K562 (cell line): ENCODE measurements around the gene FGF11. TPM values are rescaled to one million over a fixed set of nuclear protein-coding genes. Genes with fewer than 3 reads are reported as not detected.

Experiments
- BCL6 ChIP-seq: fragments of 250-450 bp; sonication (Bioruptor Pico); IDR thresholded peaks from 2 replicates; pipeline ENCODE4 v1.4.0; 2020
- CCAR2 ChIP-seq: fragments of 200-400 bp; formaldehyde crosslinking; IDR thresholded peaks from 2 replicates; pipeline ENCODE4 v1.6.1; 2017; ENCODE audit warnings: mild to moderate bottlenecking, low read depth, low read length
- FOXK1 ChIP-seq: sonication (generic); formaldehyde crosslinking; IDR thresholded peaks from 2 replicates; pipeline ENCODE4 v1.8.0; 2022; ENCODE audit warnings: missing genetic modification reagents, mild to moderate bottlenecking, borderline replicate concordance
- HMG20A ChIP-seq: fragments of 450-650 bp; formaldehyde crosslinking; conservative IDR thresholded peaks from 2 replicates; pipeline ENCODE4 v1.4.0; 2020; ENCODE audit warnings: mild to moderate bottlenecking, mixed read lengths
- KDM2B ChIP-seq: fragments of 250-450 bp; sonication (Bioruptor Pico); IDR thresholded peaks from 2 replicates; pipeline ENCODE4 v1.8.0; 2021; ENCODE audit warnings: mild to moderate bottlenecking, moderate library complexity
- L3MBTL2 ChIP-seq: fragments of 450-650 bp; IDR thresholded peaks from 2 replicates; pipeline ENCODE4 v1.6.1; 2016; ENCODE audit warnings: mild to moderate bottlenecking, moderate library complexity
- MTA3 ChIP-seq: fragments of 450-650 bp; formaldehyde crosslinking; IDR thresholded peaks from 2 replicates; pipeline ENCODE4 v1.6.1; 2017; ENCODE audit warnings: mild to moderate bottlenecking, borderline replicate concordance
- MXI1 ChIP-seq: IDR thresholded peaks from 2 replicates; pipeline ENCODE4 v1.6.1; 2011; ENCODE audit warnings: low read depth, mild to moderate bottlenecking, improper control_type of control experiment, low read length
- PPARD ChIP-seq: fragments of 250-450 bp; sonication (Bioruptor Pico); IDR thresholded peaks from 2 replicates; pipeline ENCODE4 v1.8.0; 2022; ENCODE audit warnings: inconsistent platforms, mild to moderate bottlenecking, moderate library complexity
- SAFB ChIP-seq: fragments of 200-400 bp; formaldehyde crosslinking; IDR thresholded peaks from 2 replicates; pipeline ENCODE4 v1.6.1; 2017; ENCODE audit warnings: low read depth, low read length, borderline replicate concordance
- SUPT5H ChIP-seq: fragments of 450-650 bp; IDR thresholded peaks from 2 replicates; pipeline ENCODE4 v1.6.1; 2016
- ZNF57 ChIP-seq: fragments of 450-650 bp; formaldehyde crosslinking; IDR thresholded peaks from 2 replicates; pipeline ENCODE4 v1.4.0; 2020; ENCODE audit warnings: mild to moderate bottlenecking, moderate library complexity
- ZNF76 ChIP-seq: fragments of 250-450 bp; sonication (Bioruptor Pico); IDR thresholded peaks from 2 replicates; pipeline ENCODE4 v1.4.0; 2020; ENCODE audit warnings: mild to moderate bottlenecking, moderate library complexity, borderline replicate concordance
- polyA plus RNA-seq, 8 experiments: library from polyadenylated mRNA; depleted of rRNA in 4 of 8; stranded (reverse) in 5 of 8; unstranded in 3 of 8; fragments of >200 nt; fragmentation: Nextera tagmentation in 2 of 8; fragmentation: Illumina TruSeq in 1 of 8; extraction: Ambion mirVana in 2 of 8; extraction: Trizol in 1 of 8; gene quantifications; 2 replicates each; pipeline versions ENCODE4 v1.2.1 to v1.2.3, GENCODE V29; 2011 to 2014; ENCODE audit warnings: inconsistent platforms in 1 of 8, missing spikeins in 1 of 8
- total RNA-seq, 7 experiments: library from RNA; depleted of rRNA in 6 of 7; stranded (reverse); fragments of >200 nt in 6 of 7; fragmentation: Illumina TruSeq in 2 of 7; extraction: Trizol in 2 of 7; gene quantifications; 2 replicates each; pipeline versions ENCODE4 v1.2.1 to v1.2.3, GENCODE V29; 2011 to 2021; ENCODE audit warnings: low replicate concordance in 1 of 7
- TF ChIP-seq, protein P1 (sequence below): fragments of 450-650 bp; IDR thresholded peaks from 2 replicates; pipeline ENCODE4 v1.6.1; 2016; ENCODE audit warnings: mild to moderate bottlenecking, moderate library complexity

FGF11 gene
- total and polyA plus RNA-seq, 9 of the 15 experiments (the other 6 are each of a cell fraction or from before 2014, with no cell fraction given), result 1.2 to 7.5 (median 3.0) TPM

DNA sequence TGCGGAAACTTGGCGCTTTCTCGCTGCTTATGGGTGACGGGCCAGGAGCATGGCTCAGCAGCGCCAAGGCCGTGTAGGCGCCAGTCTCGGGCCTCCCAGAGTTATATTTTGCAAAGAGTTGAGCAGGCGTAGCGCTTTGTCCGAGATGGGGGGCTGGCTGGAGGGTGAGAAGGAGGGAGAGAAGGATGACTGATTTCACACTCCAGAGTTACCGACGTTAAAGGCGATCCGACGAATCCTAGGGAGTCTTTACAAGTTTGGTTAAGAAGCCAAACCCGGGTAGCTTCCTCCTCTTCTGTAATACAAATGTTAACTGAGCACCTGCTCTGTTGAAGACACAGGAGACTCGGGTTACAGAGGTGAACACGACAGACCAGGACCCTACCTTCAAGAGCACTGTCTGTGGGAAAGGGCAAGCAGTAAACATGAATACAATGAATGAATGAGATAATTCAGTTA, 45.6 kb downstream of the FGF11 start (continued):
- TF ChIP-seq, protein P1, sequence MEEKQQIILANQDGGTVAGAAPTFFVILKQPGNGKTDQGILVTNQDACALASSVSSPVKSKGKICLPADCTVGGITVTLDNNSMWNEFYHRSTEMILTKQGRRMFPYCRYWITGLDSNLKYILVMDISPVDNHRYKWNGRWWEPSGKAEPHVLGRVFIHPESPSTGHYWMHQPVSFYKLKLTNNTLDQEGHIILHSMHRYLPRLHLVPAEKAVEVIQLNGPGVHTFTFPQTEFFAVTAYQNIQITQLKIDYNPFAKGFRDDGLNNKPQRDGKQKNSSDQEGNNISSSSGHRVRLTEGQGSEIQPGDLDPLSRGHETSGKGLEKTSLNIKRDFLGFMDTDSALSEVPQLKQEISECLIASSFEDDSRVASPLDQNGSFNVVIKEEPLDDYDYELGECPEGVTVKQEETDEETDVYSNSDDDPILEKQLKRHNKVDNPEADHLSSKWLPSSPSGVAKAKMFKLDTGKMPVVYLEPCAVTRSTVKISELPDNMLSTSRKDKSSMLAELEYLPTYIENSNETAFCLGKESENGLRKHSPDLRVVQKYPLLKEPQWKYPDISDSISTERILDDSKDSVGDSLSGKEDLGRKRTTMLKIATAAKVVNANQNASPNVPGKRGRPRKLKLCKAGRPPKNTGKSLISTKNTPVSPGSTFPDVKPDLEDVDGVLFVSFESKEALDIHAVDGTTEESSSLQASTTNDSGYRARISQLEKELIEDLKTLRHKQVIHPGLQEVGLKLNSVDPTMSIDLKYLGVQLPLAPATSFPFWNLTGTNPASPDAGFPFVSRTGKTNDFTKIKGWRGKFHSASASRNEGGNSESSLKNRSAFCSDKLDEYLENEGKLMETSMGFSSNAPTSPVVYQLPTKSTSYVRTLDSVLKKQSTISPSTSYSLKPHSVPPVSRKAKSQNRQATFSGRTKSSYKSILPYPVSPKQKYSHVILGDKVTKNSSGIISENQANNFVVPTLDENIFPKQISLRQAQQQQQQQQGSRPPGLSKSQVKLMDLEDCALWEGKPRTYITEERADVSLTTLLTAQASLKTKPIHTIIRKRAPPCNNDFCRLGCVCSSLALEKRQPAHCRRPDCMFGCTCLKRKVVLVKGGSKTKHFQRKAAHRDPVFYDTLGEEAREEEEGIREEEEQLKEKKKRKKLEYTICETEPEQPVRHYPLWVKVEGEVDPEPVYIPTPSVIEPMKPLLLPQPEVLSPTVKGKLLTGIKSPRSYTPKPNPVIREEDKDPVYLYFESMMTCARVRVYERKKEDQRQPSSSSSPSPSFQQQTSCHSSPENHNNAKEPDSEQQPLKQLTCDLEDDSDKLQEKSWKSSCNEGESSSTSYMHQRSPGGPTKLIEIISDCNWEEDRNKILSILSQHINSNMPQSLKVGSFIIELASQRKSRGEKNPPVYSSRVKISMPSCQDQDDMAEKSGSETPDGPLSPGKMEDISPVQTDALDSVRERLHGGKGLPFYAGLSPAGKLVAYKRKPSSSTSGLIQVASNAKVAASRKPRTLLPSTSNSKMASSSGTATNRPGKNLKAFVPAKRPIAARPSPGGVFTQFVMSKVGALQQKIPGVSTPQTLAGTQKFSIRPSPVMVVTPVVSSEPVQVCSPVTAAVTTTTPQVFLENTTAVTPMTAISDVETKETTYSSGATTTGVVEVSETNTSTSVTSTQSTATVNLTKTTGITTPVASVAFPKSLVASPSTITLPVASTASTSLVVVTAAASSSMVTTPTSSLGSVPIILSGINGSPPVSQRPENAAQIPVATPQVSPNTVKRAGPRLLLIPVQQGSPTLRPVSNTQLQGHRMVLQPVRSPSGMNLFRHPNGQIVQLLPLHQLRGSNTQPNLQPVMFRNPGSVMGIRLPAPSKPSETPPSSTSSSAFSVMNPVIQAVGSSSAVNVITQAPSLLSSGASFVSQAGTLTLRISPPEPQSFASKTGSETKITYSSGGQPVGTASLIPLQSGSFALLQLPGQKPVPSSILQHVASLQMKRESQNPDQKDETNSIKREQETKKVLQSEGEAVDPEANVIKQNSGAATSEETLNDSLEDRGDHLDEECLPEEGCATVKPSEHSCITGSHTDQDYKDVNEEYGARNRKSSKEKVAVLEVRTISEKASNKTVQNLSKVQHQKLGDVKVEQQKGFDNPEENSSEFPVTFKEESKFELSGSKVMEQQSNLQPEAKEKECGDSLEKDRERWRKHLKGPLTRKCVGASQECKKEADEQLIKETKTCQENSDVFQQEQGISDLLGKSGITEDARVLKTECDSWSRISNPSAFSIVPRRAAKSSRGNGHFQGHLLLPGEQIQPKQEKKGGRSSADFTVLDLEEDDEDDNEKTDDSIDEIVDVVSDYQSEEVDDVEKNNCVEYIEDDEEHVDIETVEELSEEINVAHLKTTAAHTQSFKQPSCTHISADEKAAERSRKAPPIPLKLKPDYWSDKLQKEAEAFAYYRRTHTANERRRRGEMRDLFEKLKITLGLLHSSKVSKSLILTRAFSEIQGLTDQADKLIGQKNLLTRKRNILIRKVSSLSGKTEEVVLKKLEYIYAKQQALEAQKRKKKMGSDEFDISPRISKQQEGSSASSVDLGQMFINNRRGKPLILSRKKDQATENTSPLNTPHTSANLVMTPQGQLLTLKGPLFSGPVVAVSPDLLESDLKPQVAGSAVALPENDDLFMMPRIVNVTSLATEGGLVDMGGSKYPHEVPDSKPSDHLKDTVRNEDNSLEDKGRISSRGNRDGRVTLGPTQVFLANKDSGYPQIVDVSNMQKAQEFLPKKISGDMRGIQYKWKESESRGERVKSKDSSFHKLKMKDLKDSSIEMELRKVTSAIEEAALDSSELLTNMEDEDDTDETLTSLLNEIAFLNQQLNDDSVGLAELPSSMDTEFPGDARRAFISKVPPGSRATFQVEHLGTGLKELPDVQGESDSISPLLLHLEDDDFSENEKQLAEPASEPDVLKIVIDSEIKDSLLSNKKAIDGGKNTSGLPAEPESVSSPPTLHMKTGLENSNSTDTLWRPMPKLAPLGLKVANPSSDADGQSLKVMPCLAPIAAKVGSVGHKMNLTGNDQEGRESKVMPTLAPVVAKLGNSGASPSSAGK, result peak; percentile 44
- TF ChIP-seq FOXK1 (CRISPR knock-in tag) (peak; percentile 78; the same call in 1 of the 2 replicates), L3MBTL2 (peak; percentile 41; the same call in 1 of the 2 replicates), HMG20A (no peak), SAFB (no peak), MXI1 (0 out of 2 replicates have a peak, but pooled peaks have one; percentile 37), CCAR2 (no peak), MTA3 (0 out of 2 replicates have a peak, but pooled peaks have one; percentile 14), SUPT5H (no peak), BCL6 (CRISPR knock-in tag) (no peak), ZNF76 (CRISPR knock-in tag) (no peak), ZNF57 (CRISPR knock-in tag) (no peak), PPARD (CRISPR knock-in tag) (no peak), KDM2B (CRISPR knock-in tag) (no peak)
